Stimulated activated CD8-positive, alpha-beta memory T cell treated with anti-CD3 and anti-CD28 coated beads, Interleukin-15, amount 100 ng/mL, for 4 hours (primary cell): Measurements from ENCODE around the gene RAP1GAP2.

ENCODE experiments used
- DNase-seq, 2 donors: peaks; one replicate each; pipeline ENCODE4 v3.0.0-alpha.2; 2020; ENCODE audit warnings: low read depth in 2 of 2

The RAP1GAP2 gene

GRCh38 chr17:2911035-2911754, 115.0 kb downstream of the RAP1GAP2 start:
- DNase-seq = no peak

GRCh38 chr17:2911755-2912111, 115.5 kb downstream of the RAP1GAP2 start:
- no peak for DNase-seq

- no peak for DNase-seq
Observed at GRCh38 chr17:2912754-2913153, 116.5 kb downstream of the RAP1GAP2 start.

DNA sequence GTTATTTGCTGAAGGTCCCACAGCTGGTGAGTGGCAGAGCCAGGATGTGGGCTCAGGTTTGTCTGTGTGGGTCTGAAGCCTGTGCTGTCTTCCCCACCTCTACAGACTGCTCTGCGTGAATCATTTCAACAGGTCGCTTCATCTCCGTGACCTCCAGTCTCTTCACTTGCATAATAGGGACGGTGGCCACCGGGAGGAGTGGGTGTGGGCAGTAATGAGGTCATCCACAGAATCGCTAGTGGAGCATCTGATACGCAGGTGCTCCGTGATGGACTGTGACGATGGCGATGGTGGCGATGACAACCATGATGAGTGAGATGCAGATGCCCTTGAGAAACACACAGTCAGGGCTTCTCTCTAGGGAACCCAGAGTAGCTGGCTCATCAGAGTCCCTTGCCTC, 120.2 kb downstream of the RAP1GAP2 start:
- no peak for DNase-seq

- no peak for DNase-seq
Observed at GRCh38 chr17:2921443-2921842, 125.2 kb downstream of the RAP1GAP2 start.

DNA sequence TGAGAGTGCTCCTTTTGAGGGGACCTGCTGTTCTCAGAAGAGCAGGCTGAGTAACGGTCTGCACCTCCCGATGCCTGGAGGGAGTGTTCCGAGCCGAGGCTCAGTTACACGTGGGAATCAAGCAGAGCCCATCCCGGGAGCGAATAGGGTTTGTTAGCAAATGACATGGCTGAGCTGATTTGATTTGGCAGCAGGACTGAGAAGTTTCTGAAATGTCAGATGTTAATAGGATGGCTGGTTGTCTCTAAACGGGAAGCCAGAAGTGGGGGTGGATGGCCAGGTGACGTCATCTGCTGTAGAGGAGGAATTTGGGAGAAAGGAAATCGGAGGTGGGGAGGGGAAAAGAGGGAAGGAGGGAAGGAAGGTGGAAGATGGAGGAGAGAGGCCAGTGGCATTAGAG, 128.0 kb downstream of the RAP1GAP2 start:
- DNase-seq = no peak

DNA sequence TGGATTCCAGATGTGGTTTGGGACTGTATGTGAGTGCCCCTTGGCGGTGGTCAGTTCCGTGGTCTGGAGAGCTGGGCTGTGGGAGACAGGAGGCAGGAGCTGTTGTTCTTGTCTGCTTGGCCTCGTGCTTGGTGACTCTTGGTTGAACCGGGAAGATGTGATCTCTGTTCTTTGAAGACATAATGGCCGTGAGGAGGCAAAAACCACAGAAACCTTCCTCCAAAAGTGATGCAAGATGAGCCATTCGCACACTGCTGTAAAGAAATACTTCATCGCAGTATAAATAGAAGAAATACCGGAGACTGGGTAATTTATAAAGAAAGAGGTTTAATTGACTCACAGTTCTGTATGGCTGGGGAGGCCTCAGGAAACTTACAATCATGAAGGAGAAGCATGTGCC, 128.8 kb downstream of the RAP1GAP2 start:
- no peak for DNase-seq

DNA sequence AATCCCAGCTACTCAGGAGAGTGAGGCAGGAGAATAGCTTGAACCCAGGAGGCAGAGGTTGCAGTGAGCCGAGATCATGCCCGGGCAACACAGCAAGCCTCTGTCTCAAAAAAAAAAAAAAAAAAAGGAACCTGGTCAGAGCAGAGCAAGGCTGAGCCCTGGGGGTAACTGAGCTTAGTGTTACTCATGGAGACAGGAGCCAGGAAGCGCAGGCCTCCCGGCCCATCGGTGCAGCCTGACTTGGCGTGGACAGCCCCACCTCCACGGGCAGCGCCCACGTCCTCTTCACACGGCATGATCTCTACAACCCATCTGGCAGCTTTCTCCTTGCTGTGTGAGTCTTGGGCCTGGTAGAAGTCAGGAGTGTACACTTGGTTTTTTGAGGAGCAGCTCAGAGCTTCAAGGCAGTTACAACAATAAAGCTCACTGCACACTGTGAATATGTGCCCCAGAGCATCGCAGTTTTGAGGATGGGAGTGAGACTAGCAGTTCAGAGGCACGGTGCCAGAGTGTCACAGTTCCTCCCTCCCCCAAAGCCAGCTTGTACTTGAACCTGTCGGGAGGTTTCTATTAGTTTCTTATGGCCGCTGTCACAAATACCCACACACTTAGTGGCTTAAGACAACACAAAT, 129.9 kb downstream of the RAP1GAP2 start:
- DNase-seq = no peak

DNA sequence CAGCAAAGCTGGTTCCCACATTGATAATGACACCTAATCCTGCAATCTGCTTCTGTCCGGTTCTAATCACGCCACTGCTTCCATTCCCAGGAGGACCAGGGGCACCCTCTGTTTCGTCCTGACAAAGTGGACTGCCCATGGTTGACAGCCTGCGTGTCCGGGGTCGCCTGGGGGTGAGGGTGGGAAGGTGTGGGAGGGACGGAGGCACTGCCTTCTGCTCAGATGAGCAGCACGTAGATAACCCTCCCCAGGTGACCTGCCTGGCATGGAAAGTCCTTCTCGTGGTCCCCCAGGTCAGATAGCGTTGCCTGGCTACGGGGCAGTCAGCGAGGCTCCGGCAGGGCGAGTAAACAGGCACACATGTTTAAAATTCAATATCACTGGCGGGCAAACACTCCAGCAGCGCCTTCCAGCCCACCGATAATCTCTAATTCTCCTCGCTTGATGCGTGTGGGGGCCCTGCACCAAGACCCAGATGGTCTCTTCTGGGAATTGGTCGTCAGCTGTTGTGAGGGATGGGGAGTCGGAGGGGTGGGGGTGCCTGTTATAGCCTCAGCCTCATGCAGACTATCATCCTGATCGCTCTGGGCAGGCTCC, 132.2 kb downstream of the RAP1GAP2 start:
- DNase-seq = no peak

GRCh38 chr17:2929881-2930533, 133.8 kb downstream of the RAP1GAP2 start:
- DNase-seq = no peak

DNA sequence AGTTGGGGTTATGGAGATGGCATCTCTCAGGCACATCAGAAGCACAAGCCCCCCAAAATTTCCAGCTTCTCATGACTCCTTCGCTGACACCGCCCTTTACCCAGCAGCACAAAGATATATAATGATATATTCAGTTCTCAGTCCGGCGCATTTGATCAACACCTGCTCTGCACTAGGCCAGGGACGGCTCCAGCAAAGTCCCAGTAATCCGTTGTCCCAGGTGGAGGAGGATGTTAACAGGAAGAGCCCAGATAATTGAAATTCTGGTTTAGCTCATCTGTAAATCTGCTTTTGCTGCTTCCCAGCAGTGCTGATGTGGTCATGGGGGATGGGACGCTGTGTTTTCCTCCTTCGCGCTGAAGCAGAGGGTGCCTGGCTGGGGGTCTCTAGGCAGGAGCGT, 135.6 kb downstream of the RAP1GAP2 start:
- DNase-seq = no peak

- no peak for DNase-seq
Observed at GRCh38 chr17:2932946-2933345, 136.7 kb downstream of the RAP1GAP2 start.

GRCh38 chr17:2933606-2934005, 137.4 kb downstream of the RAP1GAP2 start:
- no peak for DNase-seq

DNA sequence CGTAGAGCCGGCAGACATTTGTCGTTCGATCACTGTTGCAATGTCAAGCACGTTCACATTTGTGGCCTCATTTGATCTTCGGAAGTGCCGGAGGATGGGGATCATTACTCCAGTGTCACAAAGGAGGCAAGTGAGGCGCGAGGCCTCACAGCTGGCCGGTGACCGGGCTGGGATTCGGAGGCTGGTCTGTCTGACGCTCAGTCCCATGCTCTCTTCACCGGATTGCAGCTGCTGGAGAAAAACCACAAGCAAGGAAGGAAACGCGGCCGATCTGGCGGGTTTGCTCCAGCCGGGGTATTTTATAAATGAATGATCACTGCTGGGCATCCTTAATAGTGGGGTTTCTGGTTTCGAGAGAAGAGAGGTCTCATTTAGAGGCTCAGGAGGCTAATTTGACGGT, 139.4 kb downstream of the RAP1GAP2 start:
- DNase-seq = no peak

GRCh38 chr17:2936351-2936750, 140.1 kb downstream of the RAP1GAP2 start:
- DNase-seq = no peak

- DNase-seq = no peak
Observed at GRCh38 chr17:2936771-2937321, 140.6 kb downstream of the RAP1GAP2 start.

DNA sequence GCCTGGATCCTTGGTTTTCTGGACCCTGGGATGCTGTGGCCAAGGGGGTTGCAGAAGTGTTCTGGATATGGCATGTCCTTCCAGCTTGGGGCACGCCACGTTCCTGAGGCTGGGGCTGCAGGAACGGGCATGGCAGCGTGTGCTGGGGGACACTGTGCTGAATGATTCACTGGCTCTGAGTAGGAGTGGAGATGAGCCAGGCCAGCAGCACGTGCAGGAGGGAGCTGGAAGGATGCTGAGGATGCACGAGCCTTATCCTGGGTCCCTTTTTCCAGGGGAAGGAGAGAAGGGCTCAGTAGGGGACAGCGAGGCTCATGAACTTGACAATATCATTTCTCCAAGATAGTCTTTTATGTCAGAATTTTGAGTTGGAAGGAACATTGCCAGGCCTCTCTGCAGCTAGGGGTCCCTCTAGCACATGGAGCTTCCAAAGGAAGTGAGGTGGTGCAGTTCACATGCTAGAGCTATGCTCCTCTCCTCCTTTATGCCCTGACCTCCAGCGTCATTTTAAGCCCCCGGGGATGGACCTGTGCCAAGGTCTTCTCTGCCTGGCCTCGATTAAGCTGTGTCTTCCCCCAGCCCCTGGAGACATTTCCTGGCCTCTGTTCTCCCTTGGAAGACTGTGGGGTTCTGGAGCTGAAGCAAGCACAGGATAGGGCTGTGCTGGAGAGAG, 141.2 kb downstream of the RAP1GAP2 start:
- DNase-seq = no peak

- no peak for DNase-seq
Observed at GRCh38 chr17:2939714-2940351, 143.6 kb downstream of the RAP1GAP2 start.

- no peak for DNase-seq
Observed at GRCh38 chr17:2940352-2940751, 144.1 kb downstream of the RAP1GAP2 start.

- DNase-seq = no peak
Observed at GRCh38 chr17:2943981-2944380, 147.7 kb downstream of the RAP1GAP2 start.

- no peak for DNase-seq
Observed at GRCh38 chr17:2945299-2945698, 149.1 kb downstream of the RAP1GAP2 start.
